Osteoblast (primary cell): ENCODE measurements around the gene CHRNB4. TPM values are rescaled to one million over a fixed set of nuclear protein-coding genes. Genes with fewer than 3 reads are reported as not detected.
A peak's percentile ranks its signal among the peaks of the same experiment; 100 is the strongest.

ENCODE experiments used
- DNase-seq: peaks from one replicate; pipeline ENCODE4 v3.0.0; 2011; ENCODE audit warnings: low spot score, mixed read lengths; ENCODE audit not compliant: insufficient read length; ENCODE audit errors: missing footprints
- H2AFZ ChIP-seq: 2 replicates; pipeline ENCODE4 v1.6.0; 2011; ENCODE audit warnings: mild to moderate bottlenecking, low read length
- H3K27ac ChIP-seq: 2 replicates; pipeline ENCODE4 v1.5.1; 2011; ENCODE audit warnings: mild to moderate bottlenecking, low read depth, low read length, moderate library complexity
- H3K27me3 ChIP-seq: 2 replicates; pipeline ENCODE4 v1.6.0; 2012; ENCODE audit warnings: mild to moderate bottlenecking, control low read depth, inconsistent platforms, low read length, moderate library complexity; ENCODE audit not compliant: insufficient read depth
- H3K36me3 ChIP-seq: 2 replicates; pipeline ENCODE4 v1.5.1; 2011; ENCODE audit warnings: mild to moderate bottlenecking, low read length, control low read depth, moderate library complexity; ENCODE audit not compliant: insufficient read depth
- H3K4me1 ChIP-seq: 2 replicates; pipeline ENCODE4 v1.5.1; 2011; ENCODE audit warnings: mild to moderate bottlenecking, low read length, control low read depth, moderate library complexity; ENCODE audit not compliant: insufficient read depth
- H3K4me2 ChIP-seq: 2 replicates; pipeline ENCODE4 v1.6.0; 2011; ENCODE audit warnings: mild to moderate bottlenecking, low read length; ENCODE audit not compliant: insufficient read depth
- H3K4me3 ChIP-seq: fragments of 200-600 bp; sonication (generic); 3 replicates; pipeline ENCODE4 v1.5.1; 2012; ENCODE audit warnings: mild to moderate bottlenecking, low read length, inconsistent platforms; ENCODE audit not compliant: insufficient read depth
- H3K79me2 ChIP-seq: 2 replicates; pipeline ENCODE4 v1.6.0; 2012; ENCODE audit warnings: mild to moderate bottlenecking, low read length, control low read depth, inconsistent platforms; ENCODE audit not compliant: insufficient read depth
- H3K9me3 ChIP-seq: 2 replicates; pipeline ENCODE4 v1.5.1; 2011; ENCODE audit warnings: low read depth, low read length, control low read depth
- H4K20me1 ChIP-seq: 2 replicates; pipeline ENCODE4 v1.6.0; 2012; ENCODE audit warnings: mild to moderate bottlenecking, low read length, control low read depth; ENCODE audit not compliant: insufficient read depth
- total RNA-seq: library from RNA; depleted of rRNA; stranded (reverse); fragments of >200 nt; gene quantifications from 2 replicates; pipeline ENCODE4 v1.2.3, GENCODE V29; 2012
- TF ChIP-seq, protein P1 (sequence below): IDR thresholded peaks from 2 replicates; pipeline ENCODE4 v1.5.1; 2011; ENCODE audit warnings: mild to moderate bottlenecking, low read depth, low read length, moderate library complexity; ENCODE audit errors: extremely low read depth

Gene CHRNB4
- total RNA-seq, 1 donor = not detected

DNA sequence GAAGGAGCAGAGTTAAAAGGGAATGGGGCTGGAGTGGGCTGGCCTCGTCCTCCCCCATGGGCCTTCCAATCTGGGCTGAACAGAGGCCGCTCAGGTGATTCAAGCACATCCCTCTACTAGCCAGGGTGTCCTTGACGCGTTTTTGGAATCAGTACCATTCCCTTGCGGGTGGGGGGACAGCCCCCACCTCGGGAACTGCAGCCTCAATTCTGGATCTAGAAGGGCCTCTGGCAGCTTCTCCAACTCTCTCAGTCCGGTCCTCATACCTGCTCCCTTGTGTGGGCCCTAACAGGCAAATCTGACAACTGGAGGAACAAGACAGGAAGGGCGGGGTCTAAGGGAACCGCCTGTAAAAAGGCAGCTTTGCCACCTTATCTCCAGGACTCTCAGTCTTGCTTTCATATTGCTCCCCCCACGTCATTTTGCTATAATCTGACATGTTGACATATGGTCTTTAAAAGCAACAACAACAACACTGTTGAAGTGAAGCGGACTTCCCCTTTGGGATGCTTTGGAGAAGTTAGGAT is 802 bp upstream of the CHRNB4 start:
- Histone ChIP-seq H3K36me3 (no peaks in the 10 kb centered on the region), H4K20me1 (no peaks in the 10 kb centered on the region), H3K27me3 (peaks cover 13% of the 10 kb centered on the region), H3K4me2 (no peak overlapping the region), H3K9me3 (no peaks in the 10 kb centered on the region), H3K4me1 (no peaks in the 10 kb centered on the region), H3K27ac (no peak overlapping the region), H3K79me2 (no peaks in the 10 kb centered on the region), H3K4me3 (no peak overlapping the region), H2AFZ (no peak overlapping the region)
- TF ChIP-seq, protein P1, sequence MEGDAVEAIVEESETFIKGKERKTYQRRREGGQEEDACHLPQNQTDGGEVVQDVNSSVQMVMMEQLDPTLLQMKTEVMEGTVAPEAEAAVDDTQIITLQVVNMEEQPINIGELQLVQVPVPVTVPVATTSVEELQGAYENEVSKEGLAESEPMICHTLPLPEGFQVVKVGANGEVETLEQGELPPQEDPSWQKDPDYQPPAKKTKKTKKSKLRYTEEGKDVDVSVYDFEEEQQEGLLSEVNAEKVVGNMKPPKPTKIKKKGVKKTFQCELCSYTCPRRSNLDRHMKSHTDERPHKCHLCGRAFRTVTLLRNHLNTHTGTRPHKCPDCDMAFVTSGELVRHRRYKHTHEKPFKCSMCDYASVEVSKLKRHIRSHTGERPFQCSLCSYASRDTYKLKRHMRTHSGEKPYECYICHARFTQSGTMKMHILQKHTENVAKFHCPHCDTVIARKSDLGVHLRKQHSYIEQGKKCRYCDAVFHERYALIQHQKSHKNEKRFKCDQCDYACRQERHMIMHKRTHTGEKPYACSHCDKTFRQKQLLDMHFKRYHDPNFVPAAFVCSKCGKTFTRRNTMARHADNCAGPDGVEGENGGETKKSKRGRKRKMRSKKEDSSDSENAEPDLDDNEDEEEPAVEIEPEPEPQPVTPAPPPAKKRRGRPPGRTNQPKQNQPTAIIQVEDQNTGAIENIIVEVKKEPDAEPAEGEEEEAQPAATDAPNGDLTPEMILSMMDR = no peak
- no peak for DNase-seq

DNA sequence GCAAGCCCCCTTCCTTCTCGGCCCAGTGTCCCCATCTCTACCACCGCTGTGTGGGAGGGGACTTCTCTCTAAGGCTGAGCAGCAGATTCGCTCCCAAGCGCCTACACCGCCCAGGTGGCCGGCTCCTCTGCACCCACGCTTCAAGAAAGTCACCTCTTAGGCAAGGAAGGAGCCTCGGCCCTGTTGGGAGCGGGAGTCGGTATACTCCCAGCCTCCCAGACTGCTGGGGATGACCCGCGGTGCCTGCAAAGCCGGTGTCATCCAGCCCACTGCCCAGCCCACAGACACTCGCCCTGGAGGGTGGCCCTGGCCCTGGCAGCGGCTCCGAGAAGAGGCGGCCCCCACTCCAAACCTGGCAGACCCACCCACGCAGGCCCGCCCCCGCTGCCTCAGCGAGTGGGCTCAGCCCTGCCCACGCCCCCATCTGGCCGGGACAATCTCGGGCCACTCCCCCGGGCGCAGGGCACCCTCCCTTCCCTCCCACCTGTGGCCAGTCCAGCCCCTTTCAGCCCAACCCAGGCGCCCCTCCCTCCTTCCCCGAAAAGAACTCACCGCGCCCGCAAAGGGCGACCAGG is 396 bp downstream of the CHRNB4 start:
- Histone ChIP-seq H3K36me3 (no peaks in the 10 kb centered on the region), H2AFZ (no peak overlapping the region), H3K9me3 (no peaks in the 10 kb centered on the region), H3K4me3 (peak overlapping the region; percentile 50), H3K79me2 (no peaks in the 10 kb centered on the region), H3K4me1 (no peaks in the 10 kb centered on the region), H4K20me1 (no peaks in the 10 kb centered on the region), H3K27me3 (peaks cover 13% of the 10 kb centered on the region), H3K27ac (no peak overlapping the region), H3K4me2 (peak overlapping the region; percentile 61)
- TF ChIP-seq, protein P1 = no peak
- no peak for DNase-seq

DNA sequence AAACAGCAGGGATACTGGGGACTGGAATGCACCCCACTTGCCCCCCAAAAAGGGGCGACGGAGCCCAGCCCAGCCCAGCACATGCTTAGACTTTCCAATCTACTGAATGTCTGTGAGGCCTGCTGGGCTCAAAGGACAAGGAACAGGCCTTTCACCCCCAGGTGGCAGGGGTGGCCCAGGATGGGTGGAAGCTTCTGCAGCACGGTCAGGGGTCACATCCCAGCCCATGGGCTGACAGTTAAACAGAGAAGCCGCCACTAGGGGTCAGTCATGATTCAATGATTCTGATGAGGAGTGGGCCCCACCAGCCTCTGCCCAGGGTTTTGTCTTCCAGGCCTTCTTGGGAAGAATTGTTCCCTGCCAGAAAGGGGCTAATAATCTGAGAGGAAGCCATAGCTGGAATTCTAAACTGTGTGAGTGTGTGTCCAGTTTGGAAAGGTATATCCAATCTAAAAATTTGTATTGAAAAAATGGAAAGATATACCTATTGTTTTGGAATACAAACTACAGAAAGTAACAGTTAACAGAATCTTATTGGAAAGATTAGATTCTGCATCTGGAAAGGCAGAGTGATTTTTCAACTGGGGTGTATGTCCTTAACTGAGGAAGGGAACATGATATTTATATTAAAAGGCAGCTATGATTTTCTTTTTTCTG is 2.2 kb downstream of the CHRNB4 start:
- no peak overlapping the region for H3K4me2 ChIP-seq
- peak; percentile 95 for DNase-seq
- TF ChIP-seq, protein P1 = peak; percentile 64
- no peak overlapping the region for H3K4me3 ChIP-seq
- no peaks in the 10 kb centered on the region for H3K4me1 ChIP-seq
- H4K20me1 ChIP-seq = no peaks in the 10 kb centered on the region
- no peaks in the 10 kb centered on the region for H3K79me2 ChIP-seq
- no peaks in the 10 kb centered on the region for H3K9me3 ChIP-seq
- H3K36me3 ChIP-seq = no peaks in the 10 kb centered on the region
- peaks cover 13% of the 10 kb centered on the region for H3K27me3 ChIP-seq
- H3K27ac ChIP-seq = no peak overlapping the region
- no peak overlapping the region for H2AFZ ChIP-seq

DNA sequence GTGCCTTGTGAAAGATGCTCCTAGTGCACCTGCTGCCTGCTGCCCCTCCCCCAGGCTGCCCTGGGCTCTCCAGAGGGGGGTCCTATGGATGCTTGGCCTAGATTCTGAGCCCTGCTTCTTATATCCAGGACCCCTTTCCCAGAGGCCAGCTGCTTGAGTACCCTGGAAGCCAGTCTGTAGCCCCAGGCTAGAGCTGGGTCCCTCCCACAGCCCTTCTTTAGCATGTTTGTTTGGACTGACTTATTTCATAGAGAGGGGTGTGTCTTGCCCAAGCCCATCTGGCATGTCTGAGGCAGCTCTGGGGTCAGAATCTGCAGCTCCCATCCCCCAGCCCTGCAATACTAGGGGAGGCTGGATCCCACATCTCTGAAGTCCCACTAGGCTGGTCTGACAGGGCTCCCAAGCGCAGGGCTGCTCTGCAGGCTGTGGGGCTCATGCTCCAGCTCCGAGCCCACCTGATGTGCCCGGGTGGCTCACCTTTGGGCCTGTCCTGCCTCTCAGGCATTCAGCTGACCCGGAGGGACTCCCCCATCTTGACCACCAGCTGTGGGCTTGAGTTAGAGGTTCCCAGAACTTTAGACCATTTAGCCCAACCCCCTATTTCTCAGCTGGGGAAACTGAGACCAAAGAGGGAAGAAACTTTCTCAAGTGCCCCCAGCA is 3.1 kb downstream of the CHRNB4 start:
- H3K4me3 ChIP-seq = no peak overlapping the region
- H3K9me3 ChIP-seq = peaks cover 6% of the 10 kb centered on the region
- H4K20me1 ChIP-seq = no peaks in the 10 kb centered on the region
- H3K4me1 ChIP-seq = no peaks in the 10 kb centered on the region
- TF ChIP-seq, protein P1 = no peak
- no peak overlapping the region for H3K4me2 ChIP-seq
- no peak overlapping the region for H3K27ac ChIP-seq
- peaks cover 13% of the 10 kb centered on the region for H3K27me3 ChIP-seq
- H3K36me3 ChIP-seq = no peaks in the 10 kb centered on the region
- H3K79me2 ChIP-seq = no peaks in the 10 kb centered on the region
- H2AFZ ChIP-seq = no peak overlapping the region
- DNase-seq = no peak
